Retinal pigment epithelial cell (primary cell): ENCODE data around the gene RAC2.
"Not testable (repeated sequence)": the region's sequence is repeated elsewhere in the genome, so short reads cannot be mapped to it uniquely, and the experiment has no call there.

Source experiments
- DNase-seq: peaks from one replicate; pipeline ENCODE4 v3.0.0-alpha.2; 2010; ENCODE audit warnings: low read depth
- H3K4me3 ChIP-seq: 2 replicates; pipeline ENCODE4 v1.5.1; 2011; ENCODE audit warnings: mild to moderate bottlenecking, low read length, control low read depth, moderate library complexity
- CTCF ChIP-seq: conservative IDR thresholded peaks from 2 replicates; pipeline ENCODE4 v1.5.1; 2011; ENCODE audit warnings: low read depth, low read length, control low read depth, inconsistent platforms

Gene RAC2

GRCh38 chr22:37202001-37202555, 42.0 kb downstream of the RAC2 start:
- no peak overlapping the region for H3K4me3 ChIP-seq
- TF ChIP-seq CTCF, result no peak
- DNase-seq, result no peak

GRCh38 chr22:37201443-37201820, 42.6 kb downstream of the RAC2 start:
- H3K4me3 ChIP-seq, DNase-seq: not testable (repeated sequence)

GRCh38 chr22:37199760-37200108, 44.3 kb downstream of the RAC2 start:
- no peak for TF ChIP-seq CTCF
- DNase-seq, result no peak
- H3K4me3 ChIP-seq, result no peak overlapping the region

- TF ChIP-seq CTCF, result peak; percentile 91
- peak overlapping the region; percentile 64 for H3K4me3 ChIP-seq
These were observed 44.8 kb downstream of the RAC2 start for GRCh38 chr22:37199103-37199759.

GRCh38 chr22:37198258-37199102, 45.6 kb downstream of the RAC2 start:
- TF ChIP-seq CTCF, result peak; percentile 76
- no peak for DNase-seq
- H3K4me3 ChIP-seq, result peak overlapping the region; percentile 64

More at GRCh38 chr22:37199103-37199759, 44.8 kb downstream of the RAC2 start:
- peak; percentile 89 for DNase-seq

- TF ChIP-seq CTCF, result no peak
- no peak overlapping the region for H3K4me3 ChIP-seq
- no peak for DNase-seq
These were observed 46.4 kb downstream of the RAC2 start for GRCh38 chr22:37197451-37198257.
